RWPE2 (cell line): ENCODE data around the gene HDAC4.

Experiments used
- ATAC-seq: fragments of 200-7000 bp; cut with Tn5 transposase; 3 replicates; pipeline ENCODE4 v1.9.1; 2021; ENCODE audit warnings: low read depth
- DNase-seq: peaks from one replicate; pipeline ENCODE4 v3.0.0-alpha.2; 2020; ENCODE audit warnings: low spot score
- H3K27ac ChIP-seq: fragments of 450-650 bp; 2 replicates; pipeline ENCODE4 v1.5.1; 2017; ENCODE audit warnings: mild to moderate bottlenecking; ENCODE audit not compliant: poor library complexity, severe bottlenecking
- H3K27me3 ChIP-seq: fragments of 250-450 bp; sonication (Bioruptor Pico); 2 replicates; pipeline ENCODE4 v1.5.1; 2021; ENCODE audit warnings: mild to moderate bottlenecking, moderate library complexity; ENCODE audit not compliant: insufficient read depth, poor library complexity, severe bottlenecking
- H3K36me3 ChIP-seq: fragments of 250-450 bp; sonication (Bioruptor Pico); 2 replicates; pipeline ENCODE4 v1.5.1; 2020; ENCODE audit warnings: low read depth, mild to moderate bottlenecking, moderate library complexity
- H3K4me1 ChIP-seq: fragments of 250-450 bp; sonication (Bioruptor Pico); 2 replicates; pipeline ENCODE4 v1.5.1; 2021; ENCODE audit warnings: mild to moderate bottlenecking, moderate library complexity; ENCODE audit not compliant: insufficient read depth, poor library complexity, severe bottlenecking
- H3K4me3 ChIP-seq: fragments of 250-450 bp; sonication (Bioruptor Pico); 2 replicates; pipeline ENCODE4 v1.5.1; 2021; ENCODE audit warnings: mild to moderate bottlenecking, moderate library complexity; ENCODE audit not compliant: severe bottlenecking
- H3K9me3 ChIP-seq: fragments of 250-450 bp; sonication (Bioruptor Pico); 2 replicates; pipeline ENCODE4 v1.5.1; 2021; ENCODE audit warnings: mild to moderate bottlenecking, moderate library complexity; ENCODE audit not compliant: severe bottlenecking
- CTCF ChIP-seq: fragments of 450-650 bp; IDR thresholded peaks from one replicate; pipeline ENCODE4 v1.5.1; 2017; ENCODE audit warnings: mild to moderate bottlenecking, moderate library complexity; ENCODE audit not compliant: poor library complexity, severe bottlenecking

The HDAC4 gene

GRCh38 chr2:239147376-239147775 is 253.4 kb downstream of the HDAC4 start:
- Histone ChIP-seq H3K27ac (no peak overlapping the region), H3K4me3 (no peak overlapping the region), H3K36me3 (peaks cover 4% of the 10 kb centered on the region; the same call in 1 of the 2 replicates), H3K9me3 (no peaks in the 10 kb centered on the region), H3K4me1 (no peaks in the 10 kb centered on the region), H3K27me3 (no peaks in the 10 kb centered on the region)
- ATAC-seq (no peak), DNase-seq (peak; percentile 23)
- no peak for TF ChIP-seq CTCF

GRCh38 chr2:239146741-239147181 is 254.1 kb downstream of the HDAC4 start:
- peak; percentile 30 for DNase-seq
- H3K4me1 ChIP-seq = no peaks in the 10 kb centered on the region

GRCh38 chr2:239146011-239146641 is 254.7 kb downstream of the HDAC4 start:
- Histone ChIP-seq H3K4me3 (no peak overlapping the region), H3K4me1 (no peaks in the 10 kb centered on the region), H3K36me3 (peaks cover 4% of the 10 kb centered on the region; the same call in 1 of the 2 replicates), H3K27ac (no peak overlapping the region), H3K9me3 (no peaks in the 10 kb centered on the region), H3K27me3 (no peaks in the 10 kb centered on the region)
- no peak for TF ChIP-seq CTCF
- DNase-seq (no peak), ATAC-seq (no peak)

More at GRCh38 chr2:239146741-239147181, 254.1 kb downstream of the HDAC4 start:
- peaks cover 4% of the 10 kb centered on the region; the same call in 1 of the 2 replicates for H3K36me3 ChIP-seq
- no peaks in the 10 kb centered on the region for H3K9me3 ChIP-seq
- no peak overlapping the region for H3K4me3 ChIP-seq
- no peak overlapping the region for H3K27ac ChIP-seq
- ATAC-seq = no peak
- H3K27me3 ChIP-seq = no peaks in the 10 kb centered on the region
- no peak for TF ChIP-seq CTCF

- no peaks in the 10 kb centered on the region for H3K4me1 ChIP-seq
- no peaks in the 10 kb centered on the region for H3K9me3 ChIP-seq
- H3K36me3 ChIP-seq = peaks cover 4% of the 10 kb centered on the region; the same call in 1 of the 2 replicates
- H3K27me3 ChIP-seq = no peaks in the 10 kb centered on the region
- DNase-seq (no peak), ATAC-seq (no peak)
- no peak overlapping the region for H3K4me3 ChIP-seq
- no peak for TF ChIP-seq CTCF
- H3K27ac ChIP-seq = no peak overlapping the region
Measured at GRCh38 chr2:239145601-239146000, 255.2 kb downstream of the HDAC4 start.

GRCh38 chr2:239145106-239145505 is 255.7 kb downstream of the HDAC4 start:
- Histone ChIP-seq H3K27me3 (no peaks in the 10 kb centered on the region), H3K4me1 (no peaks in the 10 kb centered on the region)

More at GRCh38 chr2:239145106-239145505, 255.7 kb downstream of the HDAC4 start:
- TF ChIP-seq CTCF = no peak
- no peaks in the 10 kb centered on the region for H3K9me3 ChIP-seq
- peaks cover 4% of the 10 kb centered on the region; the same call in 1 of the 2 replicates for H3K36me3 ChIP-seq
- no peak overlapping the region for H3K27ac ChIP-seq
- ATAC-seq (no peak), DNase-seq (no peak)
- H3K4me3 ChIP-seq = no peak overlapping the region
